GM23248 (cell line): ENCODE measurements around the gene AQP7. TPM values are rescaled to one million over a fixed set of nuclear protein-coding genes. Genes with fewer than 3 reads are reported as not detected.

Experiments used
- DNase-seq: peaks from one replicate; pipeline ENCODE4 v3.0.0-alpha.2; 2015
- H2AFZ ChIP-seq: fragments of 200-600 bp; sonication (generic); 2 replicates; pipeline ENCODE4 v1.6.1; 2016; ENCODE audit warnings: antibody characterized with exemption
- H3F3A ChIP-seq: fragments of 200-600 bp; sonication (generic); 2 replicates; pipeline ENCODE4 v1.6.1; 2016; ENCODE audit warnings: mild to moderate bottlenecking, antibody characterized with exemption, mixed run types; ENCODE audit not compliant: insufficient read depth
- H3K27ac ChIP-seq: fragments of 200-600 bp; sonication (generic); 2 replicates; pipeline ENCODE4 v1.5.1; 2016; ENCODE audit warnings: mild to moderate bottlenecking
- H3K27me3 ChIP-seq: fragments of 200-600 bp; sonication (generic); replicated peaks from 2 replicates; pipeline ENCODE4 v1.6.1; 2016; ENCODE audit warnings: mild to moderate bottlenecking; ENCODE audit not compliant: insufficient read depth
- H3K36me3 ChIP-seq: fragments of 200-600 bp; sonication (generic); 2 replicates; pipeline ENCODE4 v1.6.1; 2016; ENCODE audit warnings: low read depth, mild to moderate bottlenecking
- H3K4me1 ChIP-seq: fragments of 200-600 bp; sonication (generic); 2 replicates; pipeline ENCODE4 v1.6.1; 2016; ENCODE audit warnings: mild to moderate bottlenecking; ENCODE audit not compliant: insufficient read depth
- H3K4me2 ChIP-seq: fragments of 200-600 bp; sonication (generic); one replicate; pipeline ENCODE4 v1.6.1; 2016; ENCODE audit warnings: mild to moderate bottlenecking; ENCODE audit not compliant: unreplicated experiment
- H3K4me3 ChIP-seq: fragments of 200-600 bp; sonication (generic); 2 replicates; pipeline ENCODE4 v1.5.1; 2016; ENCODE audit warnings: mild to moderate bottlenecking
- H3K79me2 ChIP-seq: fragments of 200-600 bp; sonication (generic); 2 replicates; pipeline ENCODE4 v1.6.1; 2016; ENCODE audit warnings: mild to moderate bottlenecking; ENCODE audit not compliant: insufficient read depth
- H3K9ac ChIP-seq: fragments of 200-600 bp; sonication (generic); 2 replicates; pipeline ENCODE4 v1.6.1; 2016; ENCODE audit warnings: mild to moderate bottlenecking
- H3K9me2 ChIP-seq: fragments of 200-600 bp; sonication (generic); 2 replicates; pipeline ENCODE4 v1.6.1; 2016; ENCODE audit warnings: mixed run types, mild to moderate bottlenecking, moderate library complexity; ENCODE audit not compliant: insufficient read depth
- H3K9me3 ChIP-seq: fragments of 200-600 bp; sonication (generic); one replicate; pipeline ENCODE4 v1.6.1; 2017; ENCODE audit warnings: low read depth
- H4K20me1 ChIP-seq: fragments of 200-600 bp; sonication (generic); 2 replicates; pipeline ENCODE4 v1.6.0; 2016; ENCODE audit not compliant: insufficient read depth
- EZH2 ChIP-seq: fragments of 200-600 bp; sonication (generic); IDR thresholded peaks from 2 replicates; pipeline ENCODE4 v1.6.1; 2018; ENCODE audit warnings: antibody characterized with exemption, mild to moderate bottlenecking; ENCODE audit not compliant: insufficient read depth, poor library complexity, severe bottlenecking
- EZH2phosphoT487 ChIP-seq: fragments of 200-600 bp; sonication (generic); IDR thresholded peaks from 2 replicates; pipeline ENCODE4 v1.6.1; 2018; ENCODE audit warnings: antibody characterized with exemption, moderate library complexity, mild to moderate bottlenecking, low read depth; ENCODE audit not compliant: insufficient read depth
- WGBS, 2 experiments: methylation state at CpG; one replicate each; pipeline ENCODE4 v1.1.6; 2015 to 2017; ENCODE audit warnings: low lambda C conversion rate in 2 of 2, low coverage in 1 of 2; ENCODE audit errors: missing lambda C conversion rate in 2 of 2; 5-methylcytosine and 5-hydroxymethylcytosine counted together
- in situ Hi-C: fragments of 300-500 bp; cut with MboI; formaldehyde crosslinking; loops from 2 replicates; pipeline ENCODE4 v1.15.0; 2020
- polyA plus RNA-seq: library from polyadenylated mRNA; unstranded; fragments of >200 nt; fragmentation: Nextera tagmentation; extraction: Ambion mirVana; gene quantifications from 2 replicates; pipeline ENCODE4 v1.2.1, GENCODE V29; 2016
- total RNA-seq: library from RNA; depleted of rRNA; stranded (reverse); fragments of >200 nt; shearing (Covaris generic); gene quantifications from 2 replicates; pipeline ENCODE4 v1.2.3, GENCODE V29; 2014

AQP7 gene
- total and polyA plus RNA-seq, 2 experiments from 2014 or later = not detected

DNA sequence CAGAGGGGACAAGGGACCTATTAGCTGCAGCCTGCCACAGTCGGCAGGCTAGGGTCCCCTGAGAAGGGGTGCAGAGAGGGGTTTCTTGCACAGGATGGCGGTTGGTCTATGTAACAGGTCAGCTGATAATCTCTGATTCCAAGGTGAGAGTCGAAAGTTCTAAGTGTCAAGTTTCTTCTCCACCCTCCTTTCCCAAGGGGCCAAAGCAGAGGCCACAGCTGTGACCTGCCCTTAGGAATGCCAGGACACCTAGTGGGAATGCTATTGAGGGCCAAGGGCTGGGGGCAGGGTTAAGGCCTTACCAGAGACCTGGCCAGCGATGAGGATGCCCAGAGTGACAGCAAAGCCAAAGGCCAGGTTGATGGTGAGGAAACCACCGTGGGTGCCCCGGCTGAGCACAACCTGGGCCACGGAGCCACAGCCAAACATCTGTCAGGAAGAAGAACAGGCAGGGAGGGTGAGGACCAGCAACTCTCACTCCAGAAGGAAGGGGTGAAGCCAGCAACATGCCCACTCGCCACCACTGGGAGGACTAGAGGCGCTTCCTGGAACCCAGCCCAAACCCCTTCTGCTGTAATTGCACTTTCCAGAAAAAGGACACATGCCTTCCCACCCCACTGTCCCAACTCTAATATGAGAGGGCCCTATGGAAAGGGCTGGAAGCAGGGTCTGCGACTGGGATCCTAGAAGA lies 41.2 kb upstream of the AQP7 start:
- no peak overlapping the region for H3K4me2 ChIP-seq
- H3K9ac ChIP-seq = no peak overlapping the region
- no peaks in the 10 kb centered on the region for H3K9me2 ChIP-seq
- H2AFZ ChIP-seq = no peak overlapping the region
- no peaks in the 10 kb centered on the region for H3F3A ChIP-seq
- no peak overlapping the region for H3K4me3 ChIP-seq
- in situ Hi-C loops = no loop called here
- 80% methylated on average over 10 of the region's 10 CpGs for WGBS, 2 experiments
- H3K79me2 ChIP-seq = no peaks in the 10 kb centered on the region
- no peak for DNase-seq
- H3K36me3 ChIP-seq = no peaks in the 10 kb centered on the region
- H4K20me1 ChIP-seq = no peaks in the 10 kb centered on the region
- H3K27ac ChIP-seq = no peak overlapping the region
- H3K27me3 ChIP-seq = no peaks in the 10 kb centered on the region; the same call in 1 of the 2 replicates
- peaks cover 15% of the 10 kb centered on the region for H3K4me1 ChIP-seq
- no peaks in the 10 kb centered on the region for H3K9me3 ChIP-seq
- TF ChIP-seq EZH2 = no peak
- no peak for TF ChIP-seq EZH2phosphoT487

DNA sequence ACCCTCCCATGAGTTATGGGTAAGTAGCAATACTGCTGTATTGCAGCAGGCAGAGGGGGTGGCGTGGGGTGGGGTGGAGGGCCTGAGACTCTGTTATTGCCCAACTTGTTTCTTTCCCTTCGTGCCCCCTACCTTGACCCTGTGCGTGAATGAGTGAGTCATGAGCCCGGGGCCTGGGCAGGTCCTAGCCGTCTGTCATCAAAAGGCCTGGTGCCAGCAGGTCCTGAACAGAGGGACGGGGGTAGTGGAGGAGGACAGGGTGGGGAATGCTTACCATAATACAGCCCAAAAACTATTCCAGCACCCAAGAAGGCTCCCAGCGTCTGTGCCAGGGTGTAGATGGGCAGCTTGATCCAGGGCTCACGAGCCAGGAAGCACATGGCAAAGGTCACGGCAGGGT lies 40.7 kb upstream of the AQP7 start:
- H3K27ac ChIP-seq = no peak overlapping the region
- TF ChIP-seq EZH2 = no peak
- TF ChIP-seq EZH2phosphoT487 = no peak
- no peaks in the 10 kb centered on the region for H3K36me3 ChIP-seq
- no peaks in the 10 kb centered on the region for H3F3A ChIP-seq
- DNase-seq = no peak
- no peaks in the 10 kb centered on the region for H3K9me3 ChIP-seq
- H3K9me2 ChIP-seq = no peaks in the 10 kb centered on the region
- H3K27me3 ChIP-seq = no peaks in the 10 kb centered on the region; the same call in 1 of the 2 replicates
- 86 to 90% methylated on average over 5 to 9 of the region's 9 CpGs for WGBS, 2 experiments
- H3K4me2 ChIP-seq = no peak overlapping the region
- no peaks in the 10 kb centered on the region for H3K79me2 ChIP-seq
- H3K9ac ChIP-seq = no peak overlapping the region
- peaks cover 15% of the 10 kb centered on the region for H3K4me1 ChIP-seq
- in situ Hi-C loops = no loop called here
- no peaks in the 10 kb centered on the region for H4K20me1 ChIP-seq
- no peak overlapping the region for H2AFZ ChIP-seq
- H3K4me3 ChIP-seq = no peak overlapping the region

DNA sequence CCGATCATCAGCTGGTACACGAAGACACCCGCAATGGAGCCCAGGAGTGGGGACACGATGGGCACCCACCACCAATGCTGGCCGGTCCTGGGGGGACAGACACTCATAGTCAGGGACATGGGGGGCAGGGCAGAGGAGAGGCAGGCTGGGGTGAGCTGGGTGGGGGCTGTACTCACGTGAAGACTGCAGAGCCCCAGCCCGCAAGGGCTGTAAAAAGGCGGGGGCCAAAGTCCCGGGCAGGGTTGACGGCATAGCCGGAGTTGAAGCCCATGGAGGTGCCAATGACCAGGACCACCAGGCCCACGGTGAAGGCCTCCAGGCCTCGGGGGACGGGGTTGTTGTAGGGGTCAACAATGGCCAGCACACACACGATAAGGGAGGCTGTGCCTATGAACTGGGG lies 39.8 kb upstream of the AQP7 start:
- Histone ChIP-seq H3K79me2 (no peaks in the 10 kb centered on the region), H3K27ac (no peak overlapping the region), H3K4me3 (no peak overlapping the region), H3F3A (no peaks in the 10 kb centered on the region), H3K4me1 (peaks cover 13% of the 10 kb centered on the region), H3K36me3 (no peaks in the 10 kb centered on the region), H3K9me3 (no peaks in the 10 kb centered on the region), H3K27me3 (no peaks in the 10 kb centered on the region; the same call in 1 of the 2 replicates), H2AFZ (no peak overlapping the region), H4K20me1 (no peaks in the 10 kb centered on the region), H3K9ac (no peak overlapping the region), H3K9me2 (no peaks in the 10 kb centered on the region), H3K4me2 (no peak overlapping the region)
- 87 to 88% methylated on average over 15 of the region's 15 CpGs for WGBS, 2 experiments
- no peak for DNase-seq
- TF ChIP-seq EZH2 = no peak
- no peak for TF ChIP-seq EZH2phosphoT487
- in situ Hi-C loops = no loop called here

DNA sequence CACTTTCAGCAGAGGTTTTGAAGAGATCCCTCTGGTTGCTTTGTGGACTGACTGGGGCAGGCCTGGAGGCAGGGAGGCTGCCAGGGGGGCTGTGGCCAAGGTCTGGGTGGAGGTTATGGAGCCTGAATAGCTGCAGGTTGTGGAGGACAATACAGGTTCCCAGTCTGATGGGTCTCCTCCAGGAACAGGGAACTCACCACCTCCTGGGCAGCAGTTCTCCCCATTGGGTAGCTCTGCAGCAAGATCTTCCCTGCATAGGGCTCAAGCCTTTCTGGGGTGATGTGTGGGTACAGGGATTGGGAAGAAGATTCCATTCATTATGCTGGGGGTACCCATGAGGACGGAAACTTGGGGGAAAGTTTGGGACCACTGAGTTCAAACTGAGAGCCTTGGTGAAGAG lies 38.2 kb upstream of the AQP7 start:
- Histone ChIP-seq H3K9me2 (no peaks in the 10 kb centered on the region), H3K4me1 (peaks cover 8% of the 10 kb centered on the region; the same call in 1 of the 2 replicates), H3K27ac (no peak overlapping the region), H4K20me1 (no peaks in the 10 kb centered on the region), H3K79me2 (no peaks in the 10 kb centered on the region), H3F3A (no peaks in the 10 kb centered on the region), H3K4me3 (no peak overlapping the region), H3K36me3 (no peaks in the 10 kb centered on the region), H3K4me2 (no peak overlapping the region), H2AFZ (no peak overlapping the region), H3K27me3 (peaks cover 6% of the 10 kb centered on the region), H3K9me3 (no peaks in the 10 kb centered on the region), H3K9ac (no peak overlapping the region)
- TF ChIP-seq EZH2 = no peak
- in situ Hi-C loops = no loop called here
- DNase-seq = no peak
- WGBS, 2 experiments = 83 to 100% methylated on average over 1 of the region's 1 CpG

DNA sequence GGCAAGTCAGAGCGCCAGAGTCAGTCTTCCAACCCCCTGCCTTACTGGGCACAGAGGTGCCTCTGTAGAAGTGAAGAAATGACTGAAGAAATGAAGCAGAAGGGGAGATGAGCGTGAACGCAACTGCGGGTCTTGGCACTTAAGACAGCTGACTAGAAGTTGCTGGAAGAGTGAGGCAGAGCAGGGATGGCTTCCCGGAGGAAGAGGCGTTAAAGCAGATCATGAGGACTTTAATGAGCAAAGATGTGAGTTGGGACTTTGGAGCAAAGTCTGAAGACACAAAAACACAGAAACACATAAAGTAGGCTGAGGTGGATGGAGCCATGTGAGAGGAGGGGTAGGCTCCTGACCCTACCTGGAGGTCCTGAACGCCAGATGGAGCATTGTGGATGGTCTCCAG lies 37.8 kb upstream of the AQP7 start:
- H3K27me3 ChIP-seq = peaks cover 6% of the 10 kb centered on the region
- no peak overlapping the region for H2AFZ ChIP-seq
- no peaks in the 10 kb centered on the region for H3K9me2 ChIP-seq
- H3F3A ChIP-seq = no peaks in the 10 kb centered on the region
- H3K79me2 ChIP-seq = no peaks in the 10 kb centered on the region
- H3K27ac ChIP-seq = no peak overlapping the region
- peaks cover 8% of the 10 kb centered on the region; the same call in 1 of the 2 replicates for H3K4me1 ChIP-seq
- no peaks in the 10 kb centered on the region for H4K20me1 ChIP-seq
- no peaks in the 10 kb centered on the region for H3K9me3 ChIP-seq
- in situ Hi-C loops = no loop called here
- H3K9ac ChIP-seq = no peak overlapping the region
- TF ChIP-seq EZH2 (no peak), EZH2phosphoT487 (no peak)
- no peak overlapping the region for H3K4me3 ChIP-seq
- no peak for DNase-seq
- H3K36me3 ChIP-seq = no peaks in the 10 kb centered on the region
- no peak overlapping the region for H3K4me2 ChIP-seq
- WGBS, 2 experiments = 66 to 69% methylated on average over 7 of the region's 7 CpGs
